Loucy (cell line): ENCODE measurements around the gene CNTFR.

ENCODE experiments used
- H2AFZ ChIP-seq: fragments of 200-600 bp; sonication (generic); 2 replicates; pipeline ENCODE4 v1.6.0; 2016; ENCODE audit warnings: antibody characterized with exemption, mild to moderate bottlenecking, low read length, moderate library complexity
- H3F3A ChIP-seq: fragments of 200-600 bp; 2 replicates; pipeline ENCODE4 v1.6.0; 2016; ENCODE audit warnings: antibody characterized with exemption, low read depth, mild to moderate bottlenecking
- H3K27me3 ChIP-seq: fragments of 200-600 bp; sonication (generic); 2 replicates; pipeline ENCODE4 v1.6.1; 2014; ENCODE audit warnings: low read length, mild to moderate bottlenecking; ENCODE audit not compliant: insufficient read depth, poor library complexity, severe bottlenecking
- H3K36me3 ChIP-seq: fragments of 200-600 bp; sonication (generic); 2 replicates; pipeline ENCODE4 v1.6.1; 2016; ENCODE audit warnings: low read length; ENCODE audit not compliant: insufficient read depth
- H3K4me1 ChIP-seq: fragments of 200-600 bp; sonication (generic); 2 replicates; pipeline ENCODE4 v1.5.1; 2014; ENCODE audit warnings: low read length, mild to moderate bottlenecking; ENCODE audit not compliant: insufficient read depth, poor library complexity, severe bottlenecking
- H3K4me2 ChIP-seq: fragments of 200-600 bp; sonication (generic); 2 replicates; pipeline ENCODE4 v1.6.0; 2014; ENCODE audit warnings: antibody characterized with exemption, low read length, low read depth, mild to moderate bottlenecking; ENCODE audit not compliant: poor library complexity, severe bottlenecking
- H3K4me3 ChIP-seq: fragments of 200-600 bp; sonication (generic); 2 replicates; pipeline ENCODE4 v1.5.1; 2014; ENCODE audit warnings: low read length, mild to moderate bottlenecking, mixed read lengths; ENCODE audit not compliant: poor library complexity, severe bottlenecking
- H3K79me2 ChIP-seq: fragments of 200-600 bp; sonication (generic); 2 replicates; pipeline ENCODE4 v1.6.1; 2014; ENCODE audit warnings: low read length; ENCODE audit not compliant: insufficient read depth
- H3K9ac ChIP-seq: fragments of 200-600 bp; sonication (generic); 2 replicates; pipeline ENCODE4 v1.6.0; 2014; ENCODE audit warnings: mild to moderate bottlenecking, low read depth, low read length, moderate library complexity; ENCODE audit not compliant: poor library complexity, severe bottlenecking
- H3K9me2 ChIP-seq: fragments of 200-600 bp; sonication (generic); replicated peaks from 2 replicates; pipeline ENCODE4 v1.6.1; 2016; ENCODE audit warnings: low read depth, low read length, mixed read lengths
- H3K9me3 ChIP-seq: fragments of 200-600 bp; sonication (generic); 2 replicates; pipeline ENCODE4 v1.6.1; 2014; ENCODE audit warnings: mild to moderate bottlenecking, antibody characterized with exemption, low read length, low read depth; ENCODE audit not compliant: insufficient read depth
- H4K20me1 ChIP-seq: fragments of 200-600 bp; sonication (generic); 2 replicates; pipeline ENCODE4 v1.6.0; 2014; ENCODE audit warnings: antibody characterized with exemption, low read length, mild to moderate bottlenecking; ENCODE audit not compliant: insufficient read depth, poor library complexity, severe bottlenecking
- EZH2phosphoT487 ChIP-seq: fragments of 200-600 bp; IDR thresholded peaks from 2 replicates; pipeline ENCODE4 v1.6.1; 2018; ENCODE audit warnings: antibody characterized with exemption, mild to moderate bottlenecking, moderate library complexity, borderline replicate concordance
- TF ChIP-seq, protein P1 (sequence below): fragments of 200-600 bp; sonication (generic); conservative IDR thresholded peaks from 2 replicates; pipeline ENCODE4 v1.5.1; 2014; ENCODE audit warnings: mild to moderate bottlenecking, antibody characterized with exemption, low read length

Gene CNTFR

DNA sequence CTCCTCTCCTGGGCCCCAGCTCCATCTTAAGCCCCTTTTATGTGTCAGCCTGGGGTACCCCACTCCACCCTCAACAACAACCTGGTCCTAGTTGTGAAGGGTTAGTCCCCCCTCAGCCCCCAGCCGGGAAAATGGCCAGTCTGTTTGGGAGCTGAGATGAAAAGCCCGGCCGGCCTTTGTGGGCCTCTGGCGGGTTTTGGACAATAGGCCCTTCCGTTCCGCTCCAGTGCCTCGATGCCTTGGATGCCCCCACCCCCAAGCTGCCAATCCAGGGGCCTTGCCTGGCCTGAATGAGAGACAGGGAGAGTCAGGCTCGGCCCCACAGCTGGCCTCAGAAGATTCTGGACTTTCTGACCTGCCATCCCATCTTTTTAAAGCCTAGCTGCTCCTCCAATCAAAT is 9.2 kb downstream of the CNTFR start:
- no peaks in the 10 kb centered on the region for H3K36me3 ChIP-seq
- no peaks in the 10 kb centered on the region for H3K9me2 ChIP-seq
- H3K27me3 ChIP-seq: no peaks in the 10 kb centered on the region
- no peak overlapping the region for H3K9ac ChIP-seq
- no peaks in the 10 kb centered on the region for H3K79me2 ChIP-seq
- H3K4me1 ChIP-seq: peaks cover 6% of the 10 kb centered on the region
- H3K4me2 ChIP-seq: no peak overlapping the region
- no peak overlapping the region for H2AFZ ChIP-seq
- no peaks in the 10 kb centered on the region for H3K9me3 ChIP-seq
- no peak overlapping the region for H3K4me3 ChIP-seq
- TF ChIP-seq, protein P1, sequence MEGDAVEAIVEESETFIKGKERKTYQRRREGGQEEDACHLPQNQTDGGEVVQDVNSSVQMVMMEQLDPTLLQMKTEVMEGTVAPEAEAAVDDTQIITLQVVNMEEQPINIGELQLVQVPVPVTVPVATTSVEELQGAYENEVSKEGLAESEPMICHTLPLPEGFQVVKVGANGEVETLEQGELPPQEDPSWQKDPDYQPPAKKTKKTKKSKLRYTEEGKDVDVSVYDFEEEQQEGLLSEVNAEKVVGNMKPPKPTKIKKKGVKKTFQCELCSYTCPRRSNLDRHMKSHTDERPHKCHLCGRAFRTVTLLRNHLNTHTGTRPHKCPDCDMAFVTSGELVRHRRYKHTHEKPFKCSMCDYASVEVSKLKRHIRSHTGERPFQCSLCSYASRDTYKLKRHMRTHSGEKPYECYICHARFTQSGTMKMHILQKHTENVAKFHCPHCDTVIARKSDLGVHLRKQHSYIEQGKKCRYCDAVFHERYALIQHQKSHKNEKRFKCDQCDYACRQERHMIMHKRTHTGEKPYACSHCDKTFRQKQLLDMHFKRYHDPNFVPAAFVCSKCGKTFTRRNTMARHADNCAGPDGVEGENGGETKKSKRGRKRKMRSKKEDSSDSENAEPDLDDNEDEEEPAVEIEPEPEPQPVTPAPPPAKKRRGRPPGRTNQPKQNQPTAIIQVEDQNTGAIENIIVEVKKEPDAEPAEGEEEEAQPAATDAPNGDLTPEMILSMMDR: no peak
- no peak for TF ChIP-seq EZH2phosphoT487
- no peaks in the 10 kb centered on the region for H4K20me1 ChIP-seq
- H3F3A ChIP-seq: no peaks in the 10 kb centered on the region

DNA sequence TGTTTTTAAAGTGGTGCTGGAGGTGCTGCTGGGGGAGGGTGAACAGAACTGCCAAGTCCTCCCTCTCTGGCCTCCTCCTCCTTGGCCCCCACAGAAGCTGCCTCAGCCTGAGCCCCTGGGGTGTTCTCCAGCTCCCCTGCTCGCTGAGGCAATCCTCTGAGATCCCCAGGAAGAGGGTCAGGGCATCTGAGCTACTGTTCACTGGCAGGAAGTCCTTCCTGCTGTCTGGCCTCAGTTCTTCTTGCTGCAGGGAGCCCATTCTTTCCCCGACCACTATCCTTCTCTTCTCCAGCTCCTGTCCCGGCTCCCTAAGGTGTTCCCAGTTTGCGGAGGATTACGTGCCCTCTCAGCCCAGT is 9.7 kb downstream of the CNTFR start:
- TF ChIP-seq EZH2phosphoT487: no peak
- TF ChIP-seq, protein P1: no peak
- no peaks in the 10 kb centered on the region for H3K9me3 ChIP-seq
- H3K36me3 ChIP-seq: no peaks in the 10 kb centered on the region
- no peaks in the 10 kb centered on the region for H4K20me1 ChIP-seq
- H3K4me2 ChIP-seq: no peak overlapping the region
- H3K9me2 ChIP-seq: no peaks in the 10 kb centered on the region
- no peak overlapping the region for H3K4me3 ChIP-seq
- H3K4me1 ChIP-seq: peaks cover under 1% of the 10 kb centered on the region
- no peaks in the 10 kb centered on the region for H3K79me2 ChIP-seq
- H3K9ac ChIP-seq: no peak overlapping the region
- no peak overlapping the region for H2AFZ ChIP-seq
- H3K27me3 ChIP-seq: no peaks in the 10 kb centered on the region
- H3F3A ChIP-seq: no peaks in the 10 kb centered on the region

DNA sequence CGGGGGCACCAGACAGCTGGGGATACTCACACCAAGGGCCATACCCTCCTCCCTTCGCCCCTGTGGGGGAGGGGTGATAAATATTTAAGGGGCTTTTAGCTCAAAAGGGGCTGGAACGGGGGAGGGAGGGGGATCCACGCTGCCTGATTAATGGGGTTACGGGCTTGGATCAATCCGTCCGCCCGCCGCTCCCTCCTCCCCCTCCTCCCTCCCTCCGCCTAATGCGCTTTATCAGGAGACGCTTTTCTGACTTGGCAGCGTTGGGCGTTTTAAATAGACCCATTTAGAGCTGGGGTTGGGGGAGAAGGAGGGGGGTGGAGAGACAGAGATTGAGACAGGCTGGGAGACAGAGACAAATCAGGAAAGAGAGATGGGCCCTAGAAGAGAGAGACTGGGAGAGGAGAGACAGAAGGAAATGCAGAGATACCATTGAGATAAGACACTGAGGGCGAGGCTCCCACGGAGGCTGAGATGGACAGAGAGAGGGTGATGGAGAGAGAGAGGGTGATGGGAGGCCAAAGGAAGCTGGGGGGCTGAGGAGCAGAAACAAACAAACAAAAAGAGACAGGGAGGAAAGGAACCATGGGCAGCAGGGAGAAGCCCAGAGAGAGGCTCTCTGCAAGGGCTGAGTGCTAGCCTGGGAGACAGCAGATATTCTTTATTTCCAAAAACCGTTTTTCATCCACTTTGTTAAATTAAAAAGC is 10.3 kb downstream of the CNTFR start:
- H3K27me3 ChIP-seq: no peaks in the 10 kb centered on the region

More for the DNA sequence above, 10.3 kb downstream of the CNTFR start:
- Histone ChIP-seq H3F3A (no peaks in the 10 kb centered on the region), H3K4me1 (no peaks in the 10 kb centered on the region), H2AFZ (no peak overlapping the region), H3K79me2 (no peaks in the 10 kb centered on the region), H3K4me2 (no peak overlapping the region), H3K9ac (no peak overlapping the region), H3K9me2 (no peaks in the 10 kb centered on the region), H3K36me3 (no peaks in the 10 kb centered on the region), H4K20me1 (no peaks in the 10 kb centered on the region), H3K9me3 (no peaks in the 10 kb centered on the region), H3K4me3 (no peak overlapping the region)
- TF ChIP-seq EZH2phosphoT487: no peak
- TF ChIP-seq, protein P1: no peak
